ENCODE measurements around the gene HNMT.

- TF ChIP-seq POLR2A (IDR thresholded peaks at IDR 0.05), result peak; percentile 40
- no peak for TF ChIP-seq CTCF (IDR thresholded peaks at IDR 0.05)
- TF ChIP-seq POLR2AphosphoS5 (IDR thresholded peaks at IDR 0.05), result peak; percentile 42
Measured at GRCh38 chr2:137964066-137964858, at the start of gene HNMT.

Data from prostate gland (tissue), 2 donors.